HepG2 (cell line): ENCODE measurements around the gene IL32. TPM values are rescaled to one million over a fixed set of nuclear protein-coding genes. Genes with fewer than 3 reads are reported as not detected.

Experiments
- DR1 ChIP-seq: sonication (generic); formaldehyde crosslinking; IDR thresholded peaks from 2 replicates; pipeline ENCODE4 v1.8.0; 2021; ENCODE audit warnings: mild to moderate bottlenecking, missing genetic modification reagents, inconsistent platforms
- HNF4A ChIP-seq: sonication (generic); formaldehyde crosslinking; IDR thresholded peaks from 2 replicates; pipeline ENCODE4 v1.4.0; 2020; ENCODE audit warnings: missing genetic modification reagents
- PREB ChIP-seq: sonication (generic); formaldehyde crosslinking; IDR thresholded peaks from 2 replicates; pipeline ENCODE4 v1.4.0; 2020; ENCODE audit warnings: missing genetic modification reagents
- REPIN1 ChIP-seq: sonication (generic); formaldehyde crosslinking; IDR thresholded peaks from 2 replicates; pipeline ENCODE4 v1.8.0; 2022; ENCODE audit warnings: missing genetic modification reagents, low read depth, mild to moderate bottlenecking, borderline replicate concordance
- TEAD3 ChIP-seq: optimal IDR thresholded peaks from 2 replicates; pipeline ENCODE3; 2016; ENCODE audit warnings: borderline replicate concordance
- TP53 ChIP-seq: sonication (generic); formaldehyde crosslinking; conservative IDR thresholded peaks from 2 replicates; pipeline ENCODE4 v1.4.0; 2020; ENCODE audit warnings: missing genetic modification reagents
- U2AF1 ChIP-seq: fragments of 200-400 bp; formaldehyde crosslinking; optimal IDR thresholded peaks from 2 replicates; pipeline ENCODE3; 2017; ENCODE audit warnings: mild to moderate bottlenecking, low read depth, low read length
- ZBTB4 ChIP-seq: sonication (generic); formaldehyde crosslinking; IDR thresholded peaks from 2 replicates; pipeline ENCODE4 v1.4.0; 2020; ENCODE audit warnings: missing genetic modification reagents, mild to moderate bottlenecking, borderline replicate concordance
- ZFP37 ChIP-seq: sonication (generic); formaldehyde crosslinking; IDR thresholded peaks from 2 replicates; pipeline ENCODE4 v1.4.0; 2020; ENCODE audit warnings: missing genetic modification reagents, borderline replicate concordance
- ZNF350 ChIP-seq: sonication (generic); formaldehyde crosslinking; IDR thresholded peaks from 2 replicates; pipeline ENCODE4 v1.4.0; 2020; ENCODE audit warnings: mild to moderate bottlenecking, low read depth, missing genetic modification reagents, borderline replicate concordance
- polyA plus RNA-seq, 8 experiments: library from polyadenylated mRNA; depleted of rRNA in 3 of 8; stranded (reverse) in 7 of 8; unstranded in 1 of 8; fragments of >200 nt; fragmentation: Illumina TruSeq in 4 of 8; extraction: Trizol in 4 of 8; gene quantifications; 2 replicates each; pipeline versions ENCODE4 v1.2.1 to v1.2.3, GENCODE V29; 2011 to 2016; ENCODE audit warnings: low read depth in 4 of 8, missing spikeins in 1 of 8, mixed read lengths in 1 of 8; ENCODE audit not compliant: insufficient read depth in 1 of 8
- total RNA-seq, 5 experiments: library from RNA; depleted of rRNA; stranded (reverse); fragments of >200 nt; fragmentation: Illumina TruSeq; extraction: Trizol; gene quantifications; 2 replicates each; pipeline ENCODE4 v1.2.3, GENCODE V29; 2016; ENCODE audit warnings: low read depth in 1 of 5
- TF ChIP-seq, protein P1 (sequence below): sonication (generic); formaldehyde crosslinking; IDR thresholded peaks from 2 replicates; pipeline ENCODE4 v1.4.0; 2020; ENCODE audit warnings: mild to moderate bottlenecking, missing genetic modification reagents
- TF ChIP-seq, protein P2 (sequence below): IDR thresholded peaks from 2 replicates; pipeline ENCODE4 v1.6.1; 2018; ENCODE audit warnings: missing genetic modification reagents, mild to moderate bottlenecking, missing compliant biosample characterization
- TF ChIP-seq, protein P3 (sequence below): sonication (generic); formaldehyde crosslinking; IDR thresholded peaks from 2 replicates; pipeline ENCODE4 v1.8.1; 2023; ENCODE audit warnings: mild to moderate bottlenecking, missing genetic modification reagents
- TF ChIP-seq, protein P4 (sequence below): sonication (generic); formaldehyde crosslinking; IDR thresholded peaks from 2 replicates; pipeline ENCODE4 v1.5.0; 2020; ENCODE audit warnings: mild to moderate bottlenecking, missing genetic modification reagents, moderate library complexity
- TF ChIP-seq, protein P5 (sequence below): sonication (generic); formaldehyde crosslinking; IDR thresholded peaks from 2 replicates; pipeline ENCODE4 v1.8.1; 2023; ENCODE audit warnings: missing genetic modification reagents, inconsistent platforms, borderline replicate concordance

Gene IL32
- total and polyA plus RNA-seq, 2 of the 13 experiments (the other 11 are each of a cell fraction or from before 2014, with no cell fraction given): 115 to 165 TPM

DNA sequence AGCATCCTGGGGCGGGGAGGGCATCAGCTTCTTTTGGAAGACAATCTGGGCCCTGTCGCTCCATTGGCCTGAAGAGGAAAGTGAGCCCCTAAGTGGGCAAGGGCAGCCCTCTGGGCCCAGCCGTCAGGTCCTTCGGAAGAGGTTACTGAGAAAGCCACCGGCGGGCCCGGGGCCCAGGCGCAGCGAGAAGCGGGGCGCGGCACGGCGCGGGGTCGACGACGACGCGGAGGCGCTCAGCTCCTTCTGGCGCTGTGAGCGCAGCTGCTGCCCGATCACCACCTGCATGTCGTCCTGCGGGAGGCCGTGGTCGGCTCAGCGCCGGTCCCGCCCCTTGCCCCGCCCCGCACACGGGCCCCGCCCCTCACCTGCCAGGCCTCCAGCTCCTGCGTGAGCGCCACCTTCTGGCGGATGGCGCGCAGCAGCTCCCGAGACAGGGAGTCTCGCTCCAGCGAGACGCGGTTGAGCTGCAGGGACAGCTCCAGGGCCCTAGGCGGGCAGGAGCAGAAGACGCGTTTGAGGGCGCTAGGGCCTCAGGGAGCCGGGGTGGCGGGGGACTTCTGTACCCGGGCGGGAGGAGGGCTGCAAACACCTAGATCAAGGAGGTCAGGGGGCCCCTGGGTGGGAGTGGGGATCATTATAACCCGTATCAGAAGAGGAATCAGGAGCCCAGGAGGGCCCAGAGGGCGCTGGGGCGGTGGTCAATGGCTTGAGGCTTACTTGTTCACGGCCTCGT, 37.3 kb upstream of the IL32 start (continued):
- peak; percentile 38; the same call in 1 of the 2 replicates for TF ChIP-seq REPIN1 (CRISPR knock-in tag)
- TF ChIP-seq ZFP37: no peak
- 0 out of 2 replicates have a peak, but pooled peaks have one; percentile 39 for TF ChIP-seq PREB (CRISPR knock-in tag)
- TF ChIP-seq, protein P1, sequence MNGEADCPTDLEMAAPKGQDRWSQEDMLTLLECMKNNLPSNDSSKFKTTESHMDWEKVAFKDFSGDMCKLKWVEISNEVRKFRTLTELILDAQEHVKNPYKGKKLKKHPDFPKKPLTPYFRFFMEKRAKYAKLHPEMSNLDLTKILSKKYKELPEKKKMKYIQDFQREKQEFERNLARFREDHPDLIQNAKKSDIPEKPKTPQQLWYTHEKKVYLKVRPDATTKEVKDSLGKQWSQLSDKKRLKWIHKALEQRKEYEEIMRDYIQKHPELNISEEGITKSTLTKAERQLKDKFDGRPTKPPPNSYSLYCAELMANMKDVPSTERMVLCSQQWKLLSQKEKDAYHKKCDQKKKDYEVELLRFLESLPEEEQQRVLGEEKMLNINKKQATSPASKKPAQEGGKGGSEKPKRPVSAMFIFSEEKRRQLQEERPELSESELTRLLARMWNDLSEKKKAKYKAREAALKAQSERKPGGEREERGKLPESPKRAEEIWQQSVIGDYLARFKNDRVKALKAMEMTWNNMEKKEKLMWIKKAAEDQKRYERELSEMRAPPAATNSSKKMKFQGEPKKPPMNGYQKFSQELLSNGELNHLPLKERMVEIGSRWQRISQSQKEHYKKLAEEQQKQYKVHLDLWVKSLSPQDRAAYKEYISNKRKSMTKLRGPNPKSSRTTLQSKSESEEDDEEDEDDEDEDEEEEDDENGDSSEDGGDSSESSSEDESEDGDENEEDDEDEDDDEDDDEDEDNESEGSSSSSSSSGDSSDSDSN: peak; percentile 54
- 0 out of 2 replicates have a peak, but pooled peaks have one; percentile 13 for TF ChIP-seq HNF4A (CRISPR knock-in tag)
- TF ChIP-seq, protein P2, sequence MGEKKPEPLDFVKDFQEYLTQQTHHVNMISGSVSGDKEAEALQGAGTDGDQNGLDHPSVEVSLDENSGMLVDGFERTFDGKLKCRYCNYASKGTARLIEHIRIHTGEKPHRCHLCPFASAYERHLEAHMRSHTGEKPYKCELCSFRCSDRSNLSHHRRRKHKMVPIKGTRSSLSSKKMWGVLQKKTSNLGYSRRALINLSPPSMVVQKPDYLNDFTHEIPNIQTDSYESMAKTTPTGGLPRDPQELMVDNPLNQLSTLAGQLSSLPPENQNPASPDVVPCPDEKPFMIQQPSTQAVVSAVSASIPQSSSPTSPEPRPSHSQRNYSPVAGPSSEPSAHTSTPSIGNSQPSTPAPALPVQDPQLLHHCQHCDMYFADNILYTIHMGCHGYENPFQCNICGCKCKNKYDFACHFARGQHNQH (CRISPR knock-in tag): no peak
- 0 out of 2 replicates have a peak, but pooled peaks have one; percentile 36 for TF ChIP-seq ZNF350
- TF ChIP-seq, protein P3, sequence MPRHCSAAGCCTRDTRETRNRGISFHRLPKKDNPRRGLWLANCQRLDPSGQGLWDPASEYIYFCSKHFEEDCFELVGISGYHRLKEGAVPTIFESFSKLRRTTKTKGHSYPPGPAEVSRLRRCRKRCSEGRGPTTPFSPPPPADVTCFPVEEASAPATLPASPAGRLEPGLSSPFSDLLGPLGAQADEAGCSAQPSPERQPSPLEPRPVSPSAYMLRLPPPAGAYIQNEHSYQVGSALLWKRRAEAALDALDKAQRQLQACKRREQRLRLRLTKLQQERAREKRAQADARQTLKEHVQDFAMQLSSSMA (CRISPR knock-in tag): 0 out of 2 replicates have a peak, but pooled peaks have one; percentile 28
- TF ChIP-seq, protein P4, sequence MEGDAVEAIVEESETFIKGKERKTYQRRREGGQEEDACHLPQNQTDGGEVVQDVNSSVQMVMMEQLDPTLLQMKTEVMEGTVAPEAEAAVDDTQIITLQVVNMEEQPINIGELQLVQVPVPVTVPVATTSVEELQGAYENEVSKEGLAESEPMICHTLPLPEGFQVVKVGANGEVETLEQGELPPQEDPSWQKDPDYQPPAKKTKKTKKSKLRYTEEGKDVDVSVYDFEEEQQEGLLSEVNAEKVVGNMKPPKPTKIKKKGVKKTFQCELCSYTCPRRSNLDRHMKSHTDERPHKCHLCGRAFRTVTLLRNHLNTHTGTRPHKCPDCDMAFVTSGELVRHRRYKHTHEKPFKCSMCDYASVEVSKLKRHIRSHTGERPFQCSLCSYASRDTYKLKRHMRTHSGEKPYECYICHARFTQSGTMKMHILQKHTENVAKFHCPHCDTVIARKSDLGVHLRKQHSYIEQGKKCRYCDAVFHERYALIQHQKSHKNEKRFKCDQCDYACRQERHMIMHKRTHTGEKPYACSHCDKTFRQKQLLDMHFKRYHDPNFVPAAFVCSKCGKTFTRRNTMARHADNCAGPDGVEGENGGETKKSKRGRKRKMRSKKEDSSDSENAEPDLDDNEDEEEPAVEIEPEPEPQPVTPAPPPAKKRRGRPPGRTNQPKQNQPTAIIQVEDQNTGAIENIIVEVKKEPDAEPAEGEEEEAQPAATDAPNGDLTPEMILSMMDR (CRISPR knock-in tag): peak; percentile 95
- peak; percentile 74 for TF ChIP-seq TEAD3
- TF ChIP-seq TP53: 0 out of 2 replicates have a peak, but pooled peaks have one; percentile 27
- TF ChIP-seq, protein P5, sequence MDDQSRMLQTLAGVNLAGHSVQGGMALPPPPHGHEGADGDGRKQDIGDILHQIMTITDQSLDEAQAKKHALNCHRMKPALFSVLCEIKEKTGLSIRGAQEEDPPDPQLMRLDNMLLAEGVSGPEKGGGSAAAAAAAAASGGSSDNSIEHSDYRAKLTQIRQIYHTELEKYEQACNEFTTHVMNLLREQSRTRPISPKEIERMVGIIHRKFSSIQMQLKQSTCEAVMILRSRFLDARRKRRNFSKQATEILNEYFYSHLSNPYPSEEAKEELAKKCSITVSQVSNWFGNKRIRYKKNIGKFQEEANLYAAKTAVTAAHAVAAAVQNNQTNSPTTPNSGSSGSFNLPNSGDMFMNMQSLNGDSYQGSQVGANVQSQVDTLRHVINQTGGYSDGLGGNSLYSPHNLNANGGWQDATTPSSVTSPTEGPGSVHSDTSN: no peak
- 0 out of 2 replicates have a peak, but pooled peaks have one; percentile 31 for TF ChIP-seq ZBTB4 (CRISPR knock-in tag)
- no peak for TF ChIP-seq U2AF1
- peak; percentile 39; the same call in 1 of the 2 replicates for TF ChIP-seq DR1
